Measurements from ENCODE around the gene LRRC52. TPM values are rescaled to one million over a fixed set of nuclear protein-coding genes. Genes with fewer than 3 reads are reported as not detected.
A peak's percentile ranks its signal among the peaks of the same experiment; 100 is the strongest.

LRRC52 gene
- total RNA-seq (2016; rRNA removed; fragmentation: Illumina TruSeq; extraction: Trizol) (not detected in 2 replicates), polyA plus RNA-seq (2011; rRNA removed) (not detected in 2 replicates), polyA minus RNA-seq (2011; rRNA and poly(A)+ RNA removed; ENCODE audit: low replicate concordance) (not detected in 2 replicates), Bru-seq, nascent RNA (not detected), BruChase-seq, experiment 1, labeled RNA remaining after a 6-hour chase (not detected), BruChase-seq, experiment 2, labeled RNA remaining after a 2-hour chase (not detected)
- total RNA-seq (2016; cell fraction: cytosol; rRNA removed; fragmentation: Illumina TruSeq; extraction: Trizol; ENCODE audit: low read depth) = not detected in 2 replicates
- not detected in 2 replicates for total RNA-seq (2016; cell fraction: insoluble cytoplasmic fraction; rRNA removed; fragmentation: Illumina TruSeq; extraction: Trizol)
- total RNA-seq (2016; cell fraction: membrane; rRNA removed; fragmentation: Illumina TruSeq; extraction: Trizol) = not detected in 2 replicates
- not detected in 2 replicates for total RNA-seq (2016; cell fraction: nucleus; rRNA removed; fragmentation: Illumina TruSeq; extraction: Trizol)
- not detected in 2 replicates for polyA plus RNA-seq (2011; cell fraction: cytosol; rRNA removed)
- not detected in 2 replicates for polyA plus RNA-seq (2011; cell fraction: nucleus; rRNA removed)
- polyA plus RNA-seq (2012) = not detected in 2 replicates
- not detected in 2 replicates for polyA plus RNA-seq (2016; cell fraction: cytosol; fragmentation: Illumina TruSeq; extraction: Trizol; ENCODE audit: low read depth)
- polyA plus RNA-seq (2016; cell fraction: insoluble cytoplasmic fraction; fragmentation: Illumina TruSeq; extraction: Trizol; ENCODE audit: low read depth) = not detected in 2 replicates
- polyA plus RNA-seq (2016; cell fraction: membrane; fragmentation: Illumina TruSeq; extraction: Trizol; ENCODE audit: low read depth) = not detected in 2 replicates
- not detected in 2 replicates for polyA plus RNA-seq (2016; cell fraction: nucleus; fragmentation: Illumina TruSeq; extraction: Trizol; ENCODE audit: insufficient read depth, low read depth)
- polyA minus RNA-seq (2011; cell fraction: cytosol; rRNA and poly(A)+ RNA removed) = not detected in 2 replicates
- polyA minus RNA-seq (2011; cell fraction: nucleus; rRNA and poly(A)+ RNA removed) = not detected in 2 replicates
- long read RNA-seq, experiment 1 = 0 reads
- long read RNA-seq, experiment 2 = 0 reads

- POLR2A ChIA-PET = no interaction called here
- no peak within 1 kb of the TSS for H2AFZ ChIP-seq (ENCODE audit: low read length)
- in situ Hi-C loops (cut with HindIII; ENCODE audit: extremely low pct_ligation_motif_present, low pct_unique_long_range_greater_than_20kb) (no loop called here), intact Hi-C loops (cut with micrococcal nuclease; ENCODE audit: unreplicated experiment) (no loop called here)
- no peak within 1 kb of the TSS for H3K4me2 ChIP-seq (ENCODE audit: low read depth, low read length)
- H3K4me3 ChIP-seq (replicated peaks in 1 of 3; ENCODE audit: insufficient read depth in 1 of 3, low read depth in 2 of 3, low read length in 3 of 3) = no peak within 1 kb of the TSS
- H3K36me3 ChIP-seq (replicated peaks in 1 of 2; ENCODE audit: control insufficient read depth in 1 of 2, insufficient read depth in 2 of 2, low read length in 2 of 2) = no peaks in the 10 kb centered on the region
- CTCF ChIA-PET (ENCODE audit: low intra/inter-chr PET ratio, low total read pairs) = no interaction called here
- H3K9me3 ChIP-seq (ENCODE audit: low read length) = no peaks in the 10 kb centered on the region
- H3K27me3 ChIP-seq (ENCODE audit: control insufficient read depth in 1 of 2, insufficient read depth in 2 of 2, low read length in 2 of 2) = peaks cover 0 to 4% of the 10 kb centered on the region in 2 experiments; a peak in 1 of 5 replicates
- no peak for DNase-seq (ENCODE audit: low spot score)
- peaks cover 6% of the 10 kb centered on the region; the same call in 1 of the 2 replicates for H3K4me1 ChIP-seq (ENCODE audit: insufficient read depth, low read length)
- H4K20me1 ChIP-seq (ENCODE audit: insufficient read depth, low read length) = no peaks in the 10 kb centered on the region
- H3K79me2 ChIP-seq (ENCODE audit: insufficient read depth, low read length) = no peaks in the 10 kb centered on the region
- H3K27ac ChIP-seq (ENCODE audit: extremely low read length, insufficient read depth, low read length) = no peak within 1 kb of the TSS
- peak; percentile 32; the same call in 2 of the 3 replicates for ATAC-seq
- WGBS (ENCODE audit: low lambda C conversion rate) = 29% methylated on average over 12 of the region's 12 CpGs
- H3K9ac ChIP-seq (ENCODE audit: insufficient read depth, low read depth, low read length) = no peak within 1 kb of the TSS
- FAIRE-seq = no peak
- BruUV-seq (replicated peaks) = no TSS peak
- no peak for TF ChIP-seq ZNF33B (CRISPR knock-in tag; IDR thresholded peaks at IDR 0.05)
- no peak for TF ChIP-seq ZEB1 (IDR thresholded peaks at IDR 0.05; ENCODE audit: insufficient replicate concordance, low read depth)
- TF ChIP-seq ZNF282 (IDR thresholded peaks at IDR 0.05; ENCODE audit: partially characterized antibody) = no peak
- TF ChIP-seq ZNF24 (IDR thresholded peaks at IDR 0.05) = no peak
- TF ChIP-seq PITX1 (CRISPR knock-in tag; IDR thresholded peaks at IDR 0.05) = no peak
- no peak for TF ChIP-seq ZNF343 (CRISPR knock-in tag; IDR thresholded peaks at IDR 0.05)
- TF ChIP-seq MAZ (IDR thresholded peaks at IDR 0.05; ENCODE audit: borderline replicate concordance, low read depth, low read length) = no peak
- no peak for TF ChIP-seq MAZ (CRISPR knock-in tag; IDR thresholded peaks at IDR 0.05; ENCODE audit: low read depth)
Measured at GRCh38 chr1:165543532-165544438, at the start of gene LRRC52. Gene LRRC52 (plus strand): TSS chr1:165544000. CDS start chr1:165544297, 297 bp downstream.

All from HepG2 (cell line).